GM21529 (cell line): ENCODE results near the gene KLHL26.

ENCODE experiments used
- ATAC-seq: cut with Tn5 transposase; IDR thresholded peaks from one replicate; pipeline ENCODE4 v1.9.1; 2021; ENCODE audit not compliant: unreplicated experiment

Gene KLHL26

GRCh38 chr19:18712981-18713380, 76.2 kb downstream of the KLHL26 start:
- ATAC-seq, result no peak

GRCh38 chr19:18713550-18714117, 76.8 kb downstream of the KLHL26 start:
- no peak for ATAC-seq

GRCh38 chr19:18715416-18715815, 78.6 kb downstream of the KLHL26 start:
- ATAC-seq, result no peak

- ATAC-seq, result no peak
Observed at GRCh38 chr19:18716857-18717256, 80.0 kb downstream of the KLHL26 start.

GRCh38 chr19:18717601-18718000, 80.8 kb downstream of the KLHL26 start:
- ATAC-seq, result no peak

- no peak for ATAC-seq
Observed at GRCh38 chr19:18718015-18718526, 81.2 kb downstream of the KLHL26 start.

GRCh38 chr19:18718846-18719458, 82.1 kb downstream of the KLHL26 start:
- ATAC-seq, result no peak

GRCh38 chr19:18719541-18719940, 82.7 kb downstream of the KLHL26 start:
- no peak for ATAC-seq
